H1 (cell line): Measurements from ENCODE around the gene IL16. TPM values are rescaled to one million over a fixed set of nuclear protein-coding genes. Genes with fewer than 3 reads are reported as not detected.

Experiments
- CTCF ChIA-PET: fragments of 300-600 bp; sonication (Branson Sonifier 250); formaldehyde crosslinking; loops from one replicate; lab custom pipeline; 2021; ENCODE audit not compliant: partially characterized antibody; lab: Charles Lee
- POLR2A ChIA-PET: fragments of 300-600 bp; sonication (Branson Sonifier 250); formaldehyde crosslinking; loops from one replicate; lab custom pipeline; 2021; ENCODE audit warnings: inconsistent platforms; ENCODE audit not compliant: partially characterized antibody; lab: Charles Lee
- DNase-seq, 2 experiments: peaks; one replicate each; pipeline versions ENCODE4 v3.0.0 to v3.0.0-alpha.2; 2010 to 2022; ENCODE audit warnings: low spot score in 2 of 2, low read depth in 1 of 2, mixed read lengths in 1 of 2
- FAIRE-seq: peaks from 2 replicates; lab custom pipeline; 2011; peaks lifted over from hg19 to GRCh38; lab: Jason Lieb, UNC
- H2AFZ ChIP-seq: 2 replicates; pipeline ENCODE4 v1.8.1; 2012; ENCODE audit warnings: low read length, inconsistent platforms
- H2AK5ac ChIP-seq: 2 replicates; pipeline ENCODE4 v1.6.1; 2013; ENCODE audit warnings: low read depth, low read length
- H2BK120ac ChIP-seq: replicated peaks from 2 replicates; pipeline ENCODE3; 2013; ENCODE audit warnings: low read depth, low read length, inconsistent platforms
- H2BK12ac ChIP-seq: 2 replicates; pipeline ENCODE4 v1.6.1; 2013; ENCODE audit warnings: low read depth, low read length
- H2BK15ac ChIP-seq: 2 replicates; pipeline ENCODE4 v1.6.1; 2013; ENCODE audit warnings: low read length
- H2BK20ac ChIP-seq: 2 replicates; pipeline ENCODE4 v1.6.1; 2013; ENCODE audit warnings: low read length
- H2BK5ac ChIP-seq: 2 replicates; pipeline ENCODE4 v1.6.1; 2013; ENCODE audit warnings: low read depth, low read length
- H3K14ac ChIP-seq: 2 replicates; pipeline ENCODE4 v1.6.1; 2013; ENCODE audit warnings: inconsistent platforms; ENCODE audit not compliant: insufficient read length
- H3K18ac ChIP-seq: 2 replicates; pipeline ENCODE4 v1.6.1; 2013; ENCODE audit warnings: low read length; ENCODE audit errors: extremely low read depth
- H3K23ac ChIP-seq: 2 replicates; pipeline ENCODE4 v1.6.1; 2013; ENCODE audit warnings: inconsistent platforms; ENCODE audit not compliant: insufficient read length
- H3K23me2 ChIP-seq: 2 replicates; pipeline ENCODE4 v1.6.1; 2013; ENCODE audit warnings: low read depth, low read length
- H3K27ac ChIP-seq: 2 replicates; pipeline ENCODE4 v1.6.1; 2011; ENCODE audit warnings: low read depth, low read length, inconsistent platforms
- H3K27me3 ChIP-seq, 4 experiments: replicated peaks in 1 of 4; 1 replicate in 1 of 4; 2 replicates in 3 of 4; pipeline versions ENCODE4 v1.6.1 to v1.8.1; 2011 to 2013; ENCODE audit warnings: low read length in 3 of 4, mild to moderate bottlenecking in 3 of 4, inconsistent platforms in 2 of 4, mixed read lengths in 2 of 4, moderate library complexity in 1 of 4; ENCODE audit not compliant: control insufficient read depth in 3 of 4, insufficient read depth in 3 of 4; ENCODE audit errors: extremely low read depth in 1 of 4
- H3K36me3 ChIP-seq, 4 experiments: 2 replicates each; pipeline versions ENCODE4 v1.6.1 to v1.8.1; 2011 to 2013; ENCODE audit warnings: mild to moderate bottlenecking in 4 of 4, low read length in 3 of 4, moderate library complexity in 2 of 4, control low read depth in 1 of 4, inconsistent platforms in 1 of 4; ENCODE audit not compliant: insufficient read depth in 4 of 4, control insufficient read depth in 2 of 4
- H3K4ac ChIP-seq: replicated peaks from 2 replicates; pipeline ENCODE3; 2013; ENCODE audit warnings: low read length, low read depth, mixed read lengths, inconsistent platforms; ENCODE audit not compliant: insufficient read length
- H3K4me1 ChIP-seq, 4 experiments: replicated peaks in 1 of 4; 1 replicate in 1 of 4; 2 replicates in 3 of 4; pipeline versions ENCODE4 v1.6.1 to v1.8.1; 2011 to 2013; ENCODE audit warnings: low read length in 3 of 4, inconsistent platforms in 2 of 4, mixed read lengths in 1 of 4; ENCODE audit not compliant: insufficient read depth in 4 of 4, control insufficient read depth in 3 of 4
- H3K4me2 ChIP-seq, 2 experiments: 2 replicates each; pipeline versions ENCODE4 v1.6.1 to v1.8.1; 2011 to 2013; ENCODE audit warnings: low read depth in 2 of 2, low read length in 2 of 2, control low read depth in 1 of 2, inconsistent platforms in 1 of 2, mild to moderate bottlenecking in 1 of 2; ENCODE audit not compliant: insufficient read depth in 1 of 2
- H3K4me3 ChIP-seq, 4 experiments: fragments of 200-600, 300-600 bp in 1 of 4; sonication (generic), shearing (Covaris generic), sonication (Bioruptor Twin) in 1 of 4; 2 replicates each; pipeline versions ENCODE4 v1.5.1 to v1.8.1; 2011 to 2016; ENCODE audit warnings: low read length in 4 of 4, low read depth in 3 of 4, control low read depth in 2 of 4, inconsistent platforms in 2 of 4, mild to moderate bottlenecking in 2 of 4, mixed read lengths in 1 of 4, moderate library complexity in 1 of 4; ENCODE audit not compliant: insufficient read depth in 2 of 4; ENCODE audit errors: extremely low read depth in 1 of 4
- H3K56ac ChIP-seq: replicated peaks from 2 replicates; pipeline ENCODE3; 2013; ENCODE audit warnings: low read depth, mild to moderate bottlenecking, mixed read lengths, low read length, inconsistent platforms; ENCODE audit not compliant: insufficient read length
- H3K79me1 ChIP-seq: 2 replicates; pipeline ENCODE4 v1.6.1; 2013; ENCODE audit warnings: low read depth, low read length, control low read depth
- H3K79me2 ChIP-seq, 2 experiments: 2 replicates each; pipeline versions ENCODE4 v1.6.1 to v1.8.1; 2012 to 2013; ENCODE audit warnings: low read length in 2 of 2, mild to moderate bottlenecking in 2 of 2, inconsistent platforms in 1 of 2; ENCODE audit not compliant: insufficient read depth in 2 of 2, control insufficient read depth in 1 of 2
- H3K9ac ChIP-seq, 4 experiments: replicated peaks in 1 of 4; 1 replicate in 1 of 4; 2 replicates in 3 of 4; pipeline versions ENCODE4 v1.6.1 to v1.8.1; 2011 to 2013; ENCODE audit warnings: low read depth in 3 of 4, low read length in 3 of 4, control low read depth in 2 of 4, mild to moderate bottlenecking in 2 of 4, moderate library complexity in 2 of 4, inconsistent platforms in 1 of 4; ENCODE audit errors: extremely low read depth in 1 of 4
- H3K9me3 ChIP-seq, 2 experiments: 2 replicates each; pipeline versions ENCODE4 v1.6.1 to v1.8.1; 2012 to 2013; ENCODE audit warnings: mild to moderate bottlenecking in 2 of 2, moderate library complexity in 2 of 2, control low read depth in 1 of 2, inconsistent platforms in 1 of 2, low read depth in 1 of 2, low read length in 1 of 2, mixed read lengths in 1 of 2; ENCODE audit not compliant: insufficient read depth in 2 of 2
- H4K20me1 ChIP-seq, 2 experiments: replicated peaks in 1 of 2; 2 replicates each; pipeline versions ENCODE3 to v1.8.1; 2011 to 2013; ENCODE audit warnings: inconsistent platforms in 2 of 2, low read length in 2 of 2, mild to moderate bottlenecking in 1 of 2; ENCODE audit not compliant: insufficient read depth in 2 of 2, control insufficient read depth in 1 of 2
- H4K5ac ChIP-seq: 2 replicates; pipeline ENCODE4 v1.6.1; 2013; ENCODE audit warnings: low read length, low read depth, mixed read lengths, inconsistent platforms; ENCODE audit not compliant: insufficient read length
- H4K8ac ChIP-seq: 2 replicates; pipeline ENCODE4 v1.8.0; 2013; ENCODE audit warnings: mild to moderate bottlenecking, moderate library complexity, low read length, inconsistent platforms; ENCODE audit not compliant: insufficient read depth; ENCODE audit errors: extremely low read depth
- H4K91ac ChIP-seq: replicated peaks from 2 replicates; pipeline ENCODE3; 2013; ENCODE audit warnings: low read length, mixed read lengths, inconsistent platforms; ENCODE audit not compliant: insufficient read length
- BCL11A ChIP-seq, 2 experiments: IDR thresholded peaks; one replicate each; pipeline ENCODE4 v1.6.1; 2011; ENCODE audit warnings: low read depth in 2 of 2, low read length in 2 of 2, mild to moderate bottlenecking in 2 of 2
- CEBPB ChIP-seq: IDR thresholded peaks from 2 replicates; pipeline ENCODE4 v1.6.1; 2012; ENCODE audit warnings: low read depth, low read length
- CHD1 ChIP-seq: IDR thresholded peaks from 2 replicates; pipeline ENCODE4 v1.6.1; 2012; ENCODE audit warnings: low read depth, low read length, improper control_type of control experiment
- CHD2 ChIP-seq: IDR thresholded peaks from 2 replicates; pipeline ENCODE4 v1.6.1; 2012; ENCODE audit warnings: low read length, improper control_type of control experiment
- CTBP2 ChIP-seq: IDR thresholded peaks from 2 replicates; pipeline ENCODE4 v1.7.0; 2011; ENCODE audit warnings: borderline replicate concordance, mild to moderate bottlenecking, moderate library complexity, mixed read lengths, low read length; ENCODE audit not compliant: insufficient read depth, insufficient read length
- GABPA ChIP-seq: IDR thresholded peaks from 2 replicates; pipeline ENCODE4 v1.6.1; 2011; ENCODE audit warnings: mild to moderate bottlenecking, low read length, moderate library complexity, borderline replicate concordance; ENCODE audit not compliant: insufficient read depth
- GTF2F1 ChIP-seq: IDR thresholded peaks from 2 replicates; pipeline ENCODE4 v1.6.1; 2012; ENCODE audit warnings: low read depth, low read length, improper control_type of control experiment, borderline replicate concordance
- JUN ChIP-seq: IDR thresholded peaks from 2 replicates; pipeline ENCODE4 v1.6.1; 2011; ENCODE audit warnings: low read depth, mild to moderate bottlenecking, improper control_type of control experiment, low read length
- POU5F1 ChIP-seq: IDR thresholded peaks from 2 replicates; pipeline ENCODE4 v1.6.1; 2011; ENCODE audit warnings: low read depth, mild to moderate bottlenecking, low read length, moderate library complexity
- RBBP5 ChIP-seq: IDR thresholded peaks from 2 replicates; pipeline ENCODE4 v1.7.1; 2012; ENCODE audit warnings: low read depth, mild to moderate bottlenecking, inconsistent platforms, low read length, moderate library complexity, borderline replicate concordance
- SAP30 ChIP-seq: fragments of 300-600 bp; sonication (generic); IDR thresholded peaks from 2 replicates; pipeline ENCODE4 v1.7.1; 2012; ENCODE audit warnings: low read length, moderate library complexity, mild to moderate bottlenecking, inconsistent platforms; ENCODE audit not compliant: insufficient read depth, insufficient replicate concordance
- SIX5 ChIP-seq: IDR thresholded peaks from 2 replicates; pipeline ENCODE4 v1.6.1; 2011; ENCODE audit warnings: mild to moderate bottlenecking, low read depth, low read length
- SP1 ChIP-seq: IDR thresholded peaks from 2 replicates; pipeline ENCODE4 v1.6.1; 2011; ENCODE audit warnings: low read depth, low read length
- SRF ChIP-seq: IDR thresholded peaks from 2 replicates; pipeline ENCODE4 v1.6.1; 2011; ENCODE audit warnings: mild to moderate bottlenecking, low read depth, low read length, moderate library complexity
- YY1 ChIP-seq: IDR thresholded peaks from 2 replicates; pipeline ENCODE4 v1.6.1; 2011; ENCODE audit warnings: low read depth, mild to moderate bottlenecking, low read length
- WGBS, 2 experiments: shearing (Covaris generic) in 1 of 2; methylation state at CpG; one replicate each; pipeline versions ENCODE4 v1.1.6 to v1.1.7; 2013 to 2015; ENCODE audit warnings: low lambda C conversion rate in 2 of 2, mixed read lengths in 2 of 2, inconsistent platforms in 1 of 2, low coverage in 1 of 2, missing lambda C conversion rate in 1 of 2; ENCODE audit not compliant: insufficient replicate concordance in 2 of 2, insufficient coverage in 1 of 2, insufficient read length in 1 of 2; ENCODE audit errors: extremely low coverage in 1 of 2, missing lambda C conversion rate in 1 of 2; 5-methylcytosine and 5-hydroxymethylcytosine counted together
- polyA plus RNA-seq, 7 experiments: library from polyadenylated mRNA; depleted of rRNA in 3 of 7; stranded (reverse) in 5 of 7; unstranded in 2 of 7; fragments of >200 nt in 5 of 7; fragments of 200-250 nt in 2 of 7; gene quantifications; 1 replicate in 5 of 7; 2 replicates in 1 of 7; 4 replicates in 1 of 7; pipeline versions ENCODE4 v1.2.1 to v1.2.3, GENCODE V29; 2011 to 2013; ENCODE audit warnings: missing spikeins in 2 of 7, mixed read lengths in 2 of 7
- total RNA-seq: library from RNA; stranded (reverse); fragmentation: NEBNext Ultra II Directional; extraction: Animal tissue kit (Norgen Biotek cat#: 25700); gene quantifications from 2 replicates; pipeline ENCODE4 v1.2.1, GENCODE V29; 2021
- TF ChIP-seq, protein P1 (sequence below): IDR thresholded peaks from 2 replicates; pipeline ENCODE4 v1.6.1; 2012; ENCODE audit warnings: inconsistent platforms

IL16 gene
- total and polyA plus RNA-seq, 2 of the 8 experiments (the other 6 are each of a cell fraction or from before 2014, with no cell fraction given) = 0.03 to 0.09 TPM

DNA sequence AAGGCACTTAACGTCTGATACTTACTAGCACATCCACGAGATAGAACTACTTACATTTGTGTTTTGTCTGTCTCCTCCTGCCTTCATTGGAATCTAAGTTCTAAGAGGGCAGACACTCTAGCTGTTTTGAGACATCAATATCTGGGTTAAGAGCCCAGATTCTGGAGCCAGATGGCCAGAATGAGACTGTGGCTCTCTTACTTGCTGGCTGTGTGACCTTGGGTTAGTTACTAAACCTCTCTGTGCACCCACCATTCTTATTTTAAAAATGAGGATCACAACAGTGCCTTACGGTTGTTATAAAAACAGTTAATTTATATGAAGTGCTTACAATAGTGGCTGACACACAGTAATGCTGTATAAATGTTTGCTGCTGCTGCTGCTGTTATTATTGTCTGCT lies 119.6 kb downstream of the IL16 start:
- Histone ChIP-seq H3K4me3 (no peak overlapping the region), H3K23ac (no peak overlapping the region), H3K4me2 (no peak overlapping the region), H3K36me3 (peaks cover 3 to 21% (median 10%) of the 10 kb centered on the region in 4 experiments; a peak in 6 of 8 replicates), H3K23me2 (no peaks in the 10 kb centered on the region), H2BK15ac (no peak overlapping the region), H4K91ac (no peak overlapping the region), H4K20me1 (peaks cover 0 to 3% of the 10 kb centered on the region in 2 experiments), H2BK20ac (no peak overlapping the region), H2AFZ (no peak overlapping the region), H2BK12ac (no peak overlapping the region), H3K27me3 (no peaks in the 10 kb centered on the region), H3K9me3 (no peaks in the 10 kb centered on the region), H4K5ac (no peak overlapping the region), H3K27ac (no peak overlapping the region), H2AK5ac (no peak overlapping the region), H3K4me1 (no peaks in the 10 kb centered on the region), H3K9ac (no peak overlapping the region), H3K79me1 (no peaks in the 10 kb centered on the region), H2BK5ac (no peak overlapping the region), H3K79me2 (no peaks in the 10 kb centered on the region), H3K18ac (no peak overlapping the region), H4K8ac (no peak overlapping the region), H3K14ac (no peak overlapping the region), H3K56ac (no peak overlapping the region), H2BK120ac (no peak overlapping the region), H3K4ac (no peak overlapping the region)
- WGBS, 2 experiments = 90% methylated on average over 3 of the region's 3 CpGs; no CpG with 5 or more reads in 1 of the 2 experiments
- FAIRE-seq = no peak
- no peak for DNase-seq
- CTCF ChIA-PET = no interaction called here
- POLR2A ChIA-PET = no interaction called here
- TF ChIP-seq SAP30 (no peak), JUN (no peak), POU5F1 (no peak), CEBPB (no peak), SIX5 (no peak), RBBP5 (no peak), YY1 (no peak), CHD2 (no peak), CTBP2 (no peak), CHD1 (no peak), BCL11A (IDR thresholded peaks at IDR 0.05; ENCODE audit: low read depth in 2 of 2, low read length in 2 of 2) (no peak), GABPA (no peak), SRF (no peak), GTF2F1 (no peak), SP1 (no peak)
- TF ChIP-seq, protein P1, sequence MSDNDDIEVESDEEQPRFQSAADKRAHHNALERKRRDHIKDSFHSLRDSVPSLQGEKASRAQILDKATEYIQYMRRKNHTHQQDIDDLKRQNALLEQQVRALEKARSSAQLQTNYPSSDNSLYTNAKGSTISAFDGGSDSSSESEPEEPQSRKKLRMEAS = no peak
